ENCODE measurements around the gene NUP98.

GRCh38 chr11:3796801-3797328, 489 bp downstream of the NUP98 start:
- no peak for TF ChIP-seq CTCF (IDR thresholded peaks at IDR 0.05)
- TF ChIP-seq POLR2A (IDR thresholded peaks at IDR 0.05) = no peak
